GM12801 (cell line): ENCODE results near the gene ROR1.

Experiments
- CTCF ChIP-seq: IDR thresholded peaks from one replicate; pipeline ENCODE4 v1.5.1; 2011; ENCODE audit warnings: control low read depth; ENCODE audit not compliant: insufficient read length; ENCODE audit errors: extremely low read depth

Gene ROR1

GRCh38 chr1:64114012-64114525 lies 340.3 kb downstream of the ROR1 start:
- TF ChIP-seq CTCF: no peak

- TF ChIP-seq CTCF: no peak
Measured at GRCh38 chr1:64116537-64116936, 342.7 kb downstream of the ROR1 start.

GRCh38 chr1:64117492-64117891 lies 343.7 kb downstream of the ROR1 start:
- no peak for TF ChIP-seq CTCF

- TF ChIP-seq CTCF: no peak
Measured at GRCh38 chr1:64121766-64122385, 348.1 kb downstream of the ROR1 start.

GRCh38 chr1:64122588-64122987 lies 348.8 kb downstream of the ROR1 start:
- no peak for TF ChIP-seq CTCF

- TF ChIP-seq CTCF: no peak
Measured at GRCh38 chr1:64124704-64125440, 351.1 kb downstream of the ROR1 start.

- TF ChIP-seq CTCF: no peak
Measured at GRCh38 chr1:64126581-64126980, 352.8 kb downstream of the ROR1 start.
